Gastroesophageal sphincter (tissue), 3 donors: ENCODE measurements around the gene PRDM15.

Experiments used
- EP300 ChIP-seq: sonication (generic); formaldehyde crosslinking; IDR thresholded peaks from one replicate; pipeline ENCODE4 v1.6.1; 2017; ENCODE audit warnings: antibody characterized with exemption, mild to moderate bottlenecking
- POLR2A ChIP-seq, 2 donors: fragments of 450-650 bp; IDR thresholded peaks; one replicate each; pipeline ENCODE4 v1.6.1; 2017; ENCODE audit warnings: antibody characterized with exemption in 2 of 2, mild to moderate bottlenecking in 2 of 2, moderate library complexity in 1 of 2
- POLR2AphosphoS5 ChIP-seq: sonication (generic); formaldehyde crosslinking; IDR thresholded peaks from one replicate; pipeline ENCODE4 v1.6.1; 2017; ENCODE audit warnings: antibody characterized with exemption
- TF ChIP-seq, protein P1 (sequence below), 4 experiments: fragments of 200-600 bp in 2 of 4; fragments of 450-650 bp in 2 of 4; sonication (generic) in 1 of 4; IDR thresholded peaks; one replicate each; pipeline ENCODE4 v1.5.1; 2017 to 2019; ENCODE audit warnings: antibody characterized with exemption in 4 of 4, mild to moderate bottlenecking in 2 of 4, moderate library complexity in 2 of 4

DNA sequence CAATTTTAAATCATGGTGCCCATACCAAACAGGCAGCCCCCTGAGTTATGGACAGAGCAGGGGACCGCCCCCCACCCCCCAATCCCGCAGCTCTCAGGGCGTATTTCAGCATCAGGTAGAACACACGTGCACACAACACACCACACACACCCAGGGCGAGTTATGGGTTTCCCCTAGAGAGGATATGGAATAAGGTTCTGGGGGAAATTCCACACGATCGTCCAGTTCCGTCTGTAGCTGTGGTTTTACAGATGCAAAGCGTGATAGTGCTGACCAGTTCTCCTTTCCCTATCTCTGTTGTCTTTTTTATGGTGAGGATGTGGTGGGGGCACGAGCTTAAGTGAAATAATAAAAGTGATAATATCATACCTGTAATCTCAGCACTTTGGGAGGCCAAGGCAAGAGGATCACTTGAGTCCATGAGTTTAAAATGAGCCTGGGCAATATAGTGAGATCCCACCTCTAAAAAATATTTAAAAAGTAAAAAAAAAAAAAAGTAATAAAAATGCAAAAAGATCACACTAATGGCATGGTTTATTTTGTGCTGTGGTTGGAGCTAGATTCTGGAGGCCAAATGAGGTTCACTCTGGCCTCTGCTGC, 49.6 kb upstream of the PRDM15 start:
- TF ChIP-seq POLR2AphosphoS5 (no peak), EP300 (no peak), POLR2A (IDR thresholded peaks at IDR 0.05) (no peak)
- TF ChIP-seq, protein P1, sequence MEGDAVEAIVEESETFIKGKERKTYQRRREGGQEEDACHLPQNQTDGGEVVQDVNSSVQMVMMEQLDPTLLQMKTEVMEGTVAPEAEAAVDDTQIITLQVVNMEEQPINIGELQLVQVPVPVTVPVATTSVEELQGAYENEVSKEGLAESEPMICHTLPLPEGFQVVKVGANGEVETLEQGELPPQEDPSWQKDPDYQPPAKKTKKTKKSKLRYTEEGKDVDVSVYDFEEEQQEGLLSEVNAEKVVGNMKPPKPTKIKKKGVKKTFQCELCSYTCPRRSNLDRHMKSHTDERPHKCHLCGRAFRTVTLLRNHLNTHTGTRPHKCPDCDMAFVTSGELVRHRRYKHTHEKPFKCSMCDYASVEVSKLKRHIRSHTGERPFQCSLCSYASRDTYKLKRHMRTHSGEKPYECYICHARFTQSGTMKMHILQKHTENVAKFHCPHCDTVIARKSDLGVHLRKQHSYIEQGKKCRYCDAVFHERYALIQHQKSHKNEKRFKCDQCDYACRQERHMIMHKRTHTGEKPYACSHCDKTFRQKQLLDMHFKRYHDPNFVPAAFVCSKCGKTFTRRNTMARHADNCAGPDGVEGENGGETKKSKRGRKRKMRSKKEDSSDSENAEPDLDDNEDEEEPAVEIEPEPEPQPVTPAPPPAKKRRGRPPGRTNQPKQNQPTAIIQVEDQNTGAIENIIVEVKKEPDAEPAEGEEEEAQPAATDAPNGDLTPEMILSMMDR (IDR thresholded peaks at IDR 0.05): no peak
